Right atrium auricular region (tissue), 2 donors: ENCODE data around the gene HNRNPAB. TPM values are rescaled to one million over a fixed set of nuclear protein-coding genes. Genes with fewer than 3 reads are reported as not detected.
A peak's percentile ranks its signal among the peaks of the same experiment; 100 is the strongest.

Experiments
- DNase-seq: peaks from one replicate; pipeline ENCODE4 v3.0.0-alpha.2; 2019; ENCODE audit warnings: low spot score
- H3K27ac ChIP-seq, 2 donors: fragments of 200-600 bp; sonication (generic); 1 replicate in 1 of 2; 2 replicates in 1 of 2; pipeline ENCODE4 v1.5.1; 2016 to 2019
- H3K27me3 ChIP-seq, 2 donors: fragments of 200-600 bp; sonication (generic); one replicate each; pipeline versions ENCODE4 v1.5.1 to v1.6.0; 2017 to 2019
- H3K36me3 ChIP-seq: fragments of 200-600 bp; sonication (generic); one replicate; pipeline ENCODE4 v1.5.1; 2016
- H3K4me1 ChIP-seq, 2 donors: fragments of 200-600 bp; sonication (generic); one replicate each; pipeline versions ENCODE4 v1.5.1 to v1.6.0; 2017 to 2019
- H3K4me3 ChIP-seq, 2 donors: fragments of 200-600 bp; sonication (generic); 1 replicate in 1 of 2; 2 replicates in 1 of 2; pipeline ENCODE4 v1.5.1; 2017 to 2019; ENCODE audit warnings: mild to moderate bottlenecking in 1 of 2, moderate library complexity in 1 of 2
- H3K9me3 ChIP-seq, 2 donors: fragments of 200-600 bp; sonication (generic); one replicate each; pipeline ENCODE4 v1.5.1; 2019
- total RNA-seq, 2 donors: library from RNA; depleted of rRNA; stranded (reverse); fragments of >200 nt; gene quantifications; one replicate each; pipeline ENCODE4 v1.1.0, GENCODE V29; 2016
- TF ChIP-seq, protein P1 (sequence below), 2 donors: fragments of 200-600 bp; sonication (generic); IDR thresholded peaks; one replicate each; pipeline ENCODE4 v1.5.1; 2019; ENCODE audit warnings: antibody characterized with exemption in 2 of 2

HNRNPAB gene
- total RNA-seq = 10 to 100 TPM; 62.4 to 69.1 TPM

DNA sequence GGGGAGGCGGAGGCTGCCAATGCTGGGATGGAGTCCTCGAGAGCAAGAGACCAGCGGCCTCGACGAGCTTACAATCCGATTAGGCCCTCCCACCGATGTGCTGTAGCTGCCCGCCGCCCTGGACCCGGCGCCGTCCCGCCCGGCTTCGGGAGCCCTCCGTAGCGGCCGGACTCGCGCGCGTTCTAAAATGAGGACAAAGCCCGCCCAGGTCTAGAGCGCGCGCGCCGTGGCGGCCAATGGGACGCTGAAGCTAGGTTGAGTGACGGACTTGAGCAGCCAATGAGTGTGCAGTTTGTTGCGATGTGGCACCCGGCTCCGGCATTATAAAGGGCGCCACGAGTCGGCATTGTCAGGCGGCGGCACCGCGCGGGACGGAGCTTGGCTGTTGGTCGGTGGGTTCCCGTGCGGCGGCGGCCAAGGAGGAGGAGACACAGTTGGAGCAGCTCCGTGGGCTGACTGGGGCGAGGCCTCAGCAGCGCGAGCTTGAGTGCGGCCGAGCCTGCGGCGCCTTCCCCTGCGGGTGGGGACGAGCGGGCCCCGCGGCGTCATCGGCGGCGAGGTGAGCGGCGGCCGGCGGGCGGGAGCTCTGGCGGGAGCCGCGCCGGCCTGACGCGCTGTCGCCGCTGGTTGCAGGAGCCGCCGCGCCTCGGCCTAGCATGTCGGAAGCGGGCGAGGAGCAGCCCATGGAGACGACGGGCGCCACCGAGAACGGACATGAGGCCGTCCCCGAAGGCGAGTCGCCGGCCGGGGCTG is at the start of gene HNRNPAB:
Gene HNRNPAB, plus strand, starts transcription at position 352 of the 753 bp plus-strand sequence. Its CDS starts 305 bp downstream, at position 657.
- TF ChIP-seq, protein P1, sequence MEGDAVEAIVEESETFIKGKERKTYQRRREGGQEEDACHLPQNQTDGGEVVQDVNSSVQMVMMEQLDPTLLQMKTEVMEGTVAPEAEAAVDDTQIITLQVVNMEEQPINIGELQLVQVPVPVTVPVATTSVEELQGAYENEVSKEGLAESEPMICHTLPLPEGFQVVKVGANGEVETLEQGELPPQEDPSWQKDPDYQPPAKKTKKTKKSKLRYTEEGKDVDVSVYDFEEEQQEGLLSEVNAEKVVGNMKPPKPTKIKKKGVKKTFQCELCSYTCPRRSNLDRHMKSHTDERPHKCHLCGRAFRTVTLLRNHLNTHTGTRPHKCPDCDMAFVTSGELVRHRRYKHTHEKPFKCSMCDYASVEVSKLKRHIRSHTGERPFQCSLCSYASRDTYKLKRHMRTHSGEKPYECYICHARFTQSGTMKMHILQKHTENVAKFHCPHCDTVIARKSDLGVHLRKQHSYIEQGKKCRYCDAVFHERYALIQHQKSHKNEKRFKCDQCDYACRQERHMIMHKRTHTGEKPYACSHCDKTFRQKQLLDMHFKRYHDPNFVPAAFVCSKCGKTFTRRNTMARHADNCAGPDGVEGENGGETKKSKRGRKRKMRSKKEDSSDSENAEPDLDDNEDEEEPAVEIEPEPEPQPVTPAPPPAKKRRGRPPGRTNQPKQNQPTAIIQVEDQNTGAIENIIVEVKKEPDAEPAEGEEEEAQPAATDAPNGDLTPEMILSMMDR (IDR thresholded peaks at IDR 0.05) = no peak
- peaks cover 0 to 21% of the 10 kb centered on the region in 2 donors for H3K4me1 ChIP-seq
- H3K27me3 ChIP-seq = no peaks in the 10 kb centered on the region
- H3K9me3 ChIP-seq = no peaks in the 10 kb centered on the region
- H3K36me3 ChIP-seq = peaks cover 36% of the 10 kb centered on the region
- peak within 1 kb of the TSS; percentile 82 to 92 for H3K27ac ChIP-seq
- peak within 1 kb of the TSS; percentile 83 to 87 for H3K4me3 ChIP-seq
- peak; percentile 99 for DNase-seq

DNA sequence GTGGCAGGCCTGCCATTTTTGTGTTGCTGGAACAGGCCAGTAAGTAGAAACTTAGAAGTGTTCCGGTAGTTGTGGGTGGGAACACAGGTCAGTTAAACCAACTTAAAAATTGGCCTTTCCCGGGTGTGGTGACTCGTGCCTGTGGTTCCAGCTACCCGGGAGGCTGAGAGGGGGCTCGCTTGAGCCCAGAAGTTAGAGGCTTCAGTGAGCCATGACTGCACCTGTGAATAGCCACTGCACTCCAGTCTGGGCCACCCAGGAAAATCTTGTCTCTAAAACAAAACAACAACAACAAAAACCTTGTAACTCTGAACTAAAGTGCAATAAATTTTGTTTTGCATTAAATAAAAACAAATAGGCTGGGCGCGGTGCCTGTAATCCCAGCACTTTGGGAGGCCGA is 49.3 kb upstream of the HNRNPAB start:
- H3K4me1 ChIP-seq = peaks cover 0 to 28% of the 10 kb centered on the region in 2 donors
- H3K27me3 ChIP-seq = no peaks in the 10 kb centered on the region
- no peak overlapping the region for H3K27ac ChIP-seq
- H3K9me3 ChIP-seq = no peaks in the 10 kb centered on the region
- H3K4me3 ChIP-seq = no peak overlapping the region
- peaks cover 13% of the 10 kb centered on the region for H3K36me3 ChIP-seq
- DNase-seq = no peak
- TF ChIP-seq, protein P1 (IDR thresholded peaks at IDR 0.05) = no peak

DNA sequence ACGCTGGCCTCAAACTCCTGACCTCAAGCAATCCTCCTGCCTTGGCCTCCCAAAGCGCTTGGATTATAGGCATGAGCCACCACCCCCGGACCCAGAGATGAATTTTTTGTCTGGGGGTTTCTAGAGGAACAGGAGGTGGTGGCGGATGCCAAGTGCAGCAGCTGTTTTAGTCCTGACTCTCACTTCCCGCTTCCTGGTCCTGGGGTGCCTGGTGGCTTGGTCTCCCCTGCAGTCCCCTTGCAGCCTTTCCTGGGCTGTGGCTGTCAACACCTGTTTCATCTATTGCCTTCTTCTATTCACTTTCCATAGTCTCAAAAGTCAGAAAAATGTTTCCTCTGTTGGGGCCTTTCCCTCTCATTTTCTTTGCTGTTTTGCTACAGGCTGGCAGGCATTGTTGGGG is 44.2 kb upstream of the HNRNPAB start:
- Histone ChIP-seq H3K4me3 (no peak overlapping the region), H3K4me1 (peaks cover 0 to 10% of the 10 kb centered on the region in 2 donors), H3K9me3 (no peaks in the 10 kb centered on the region), H3K36me3 (no peaks in the 10 kb centered on the region), H3K27me3 (no peaks in the 10 kb centered on the region), H3K27ac (no peak overlapping the region)
- TF ChIP-seq, protein P1 (IDR thresholded peaks at IDR 0.05) = no peak
- no peak for DNase-seq

DNA sequence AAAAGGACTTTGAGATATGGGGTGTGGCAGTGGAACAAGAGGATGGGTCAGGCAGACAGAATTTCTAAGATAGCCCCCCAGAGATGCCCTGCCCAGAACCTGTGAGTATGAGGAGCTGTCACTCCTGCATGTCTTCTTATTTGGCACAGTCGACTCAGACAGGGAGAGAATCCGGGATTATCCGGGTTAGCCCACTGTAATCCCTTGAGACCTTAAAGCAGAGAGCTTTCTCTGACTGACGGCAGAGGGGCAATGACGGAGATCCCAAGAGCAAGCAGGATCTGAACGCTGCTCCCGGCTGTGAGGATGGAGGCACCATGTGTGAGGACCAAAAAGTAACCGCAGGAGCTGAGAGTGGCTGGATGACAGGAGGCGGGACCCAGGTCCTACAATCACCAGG is 41.9 kb upstream of the HNRNPAB start:
- H3K4me3 ChIP-seq = no peak overlapping the region
- peaks cover 0 to 10% of the 10 kb centered on the region in 2 donors for H3K4me1 ChIP-seq
- TF ChIP-seq, protein P1 (IDR thresholded peaks at IDR 0.05) = no peak
- no peak overlapping the region for H3K27ac ChIP-seq
- no peaks in the 10 kb centered on the region for H3K36me3 ChIP-seq
- H3K27me3 ChIP-seq = no peaks in the 10 kb centered on the region
- H3K9me3 ChIP-seq = no peaks in the 10 kb centered on the region
- no peak for DNase-seq

DNA sequence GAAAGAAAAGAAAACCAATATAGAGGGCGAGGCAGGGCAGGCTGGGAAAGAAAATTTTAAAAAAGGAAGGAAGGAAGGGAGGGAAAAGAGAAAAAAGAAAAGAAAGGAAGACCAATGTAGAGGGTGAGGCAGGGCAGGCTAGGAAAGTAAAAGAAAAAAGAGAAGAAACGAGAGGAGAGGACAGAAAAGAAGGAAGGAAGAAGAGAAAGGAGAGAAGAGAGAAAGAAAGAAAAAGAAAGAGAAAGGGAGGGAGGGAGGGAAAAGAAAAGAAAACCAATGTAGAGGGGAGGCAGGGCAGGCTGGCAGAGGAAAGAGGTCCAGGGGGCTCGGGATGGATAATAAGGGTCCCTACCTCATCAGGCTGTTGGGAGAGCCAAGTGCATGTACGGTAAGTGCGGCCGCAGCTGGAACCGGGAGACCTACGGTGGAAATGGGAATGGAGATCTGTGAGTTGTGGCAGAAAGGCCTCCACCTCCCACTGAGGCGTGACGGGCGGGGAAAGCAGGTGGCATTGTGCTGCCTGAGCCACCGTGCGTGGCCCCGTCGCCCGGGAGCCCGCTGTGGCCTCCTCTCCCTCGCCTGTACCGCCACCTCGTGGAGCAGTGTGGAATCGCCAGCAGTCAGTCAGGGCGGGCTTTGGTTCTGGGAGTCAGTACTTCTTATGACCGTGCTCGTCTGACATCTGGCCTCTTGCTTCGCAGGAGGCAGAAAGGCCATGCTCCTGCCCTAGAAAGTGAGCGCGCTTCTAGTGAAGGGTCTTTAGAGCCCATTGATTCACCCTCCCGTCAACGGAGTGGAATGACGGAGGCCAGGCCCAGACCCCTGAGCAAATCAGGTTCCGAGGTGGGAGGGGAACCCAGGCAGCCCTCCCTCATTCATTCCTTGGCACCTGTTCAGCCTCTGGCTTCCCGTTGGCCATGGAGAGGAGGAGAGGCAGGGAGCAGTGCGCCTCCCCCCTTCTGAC is 40.3 kb upstream of the HNRNPAB start:
- H3K27ac ChIP-seq = no peak overlapping the region
- peaks cover 0 to 10% of the 10 kb centered on the region in 2 donors for H3K4me1 ChIP-seq
- H3K4me3 ChIP-seq = peak overlapping the region in 1 of 2 donors; percentile 32
- TF ChIP-seq, protein P1 (IDR thresholded peaks at IDR 0.05) = peak; percentile 89 to 100
- peak; percentile 74 for DNase-seq
- no peaks in the 10 kb centered on the region for H3K9me3 ChIP-seq
- H3K27me3 ChIP-seq = no peaks in the 10 kb centered on the region
- H3K36me3 ChIP-seq = no peaks in the 10 kb centered on the region
